ENCODE measurements around the gene RGS3.

Gene RGS3

DNA sequence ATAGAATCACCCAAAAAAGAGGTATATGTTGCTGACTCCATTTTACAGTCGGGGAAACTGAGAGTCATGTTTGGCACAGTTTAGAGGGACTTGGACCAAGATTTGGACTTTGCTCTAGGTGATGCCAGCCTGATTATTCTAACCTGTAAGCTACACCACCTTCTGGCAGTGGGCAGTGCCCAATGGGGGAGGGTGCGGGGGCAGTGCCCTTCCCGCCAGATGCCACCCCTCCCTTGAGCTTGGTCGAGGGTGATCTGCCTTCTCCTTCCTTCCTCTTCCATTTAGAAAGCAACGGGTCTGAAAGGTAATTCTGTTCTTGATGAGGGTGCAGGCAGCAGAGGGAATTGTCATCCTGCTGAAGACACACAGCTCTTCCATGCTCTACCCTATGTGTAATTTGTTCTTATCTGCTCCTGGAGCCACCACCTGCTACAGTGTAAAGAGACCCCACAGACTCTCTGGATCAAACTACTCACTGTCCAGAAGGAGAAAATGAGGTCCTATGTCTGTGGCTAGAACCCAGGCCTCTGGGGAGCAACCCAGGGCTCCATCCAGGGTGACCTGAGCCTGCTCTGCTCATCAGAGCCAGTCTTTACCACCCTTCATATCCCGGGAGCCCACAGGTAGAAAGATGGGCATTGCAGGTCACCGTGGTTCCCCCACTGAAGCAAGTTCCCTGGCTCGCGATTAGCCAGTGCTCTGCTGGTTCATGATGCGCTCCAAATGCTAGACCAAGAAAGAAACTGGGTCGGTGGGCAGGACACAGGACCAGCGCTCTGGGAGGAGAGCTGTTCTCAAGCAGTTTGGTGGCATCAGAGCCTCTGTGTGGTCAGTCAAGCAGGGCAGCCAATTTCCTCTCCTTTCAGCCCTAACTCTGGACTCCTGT, 156.2 kb downstream of the RGS3 start:
- no peak for DNase-seq (ENCODE audit: low spot score)

DNA sequence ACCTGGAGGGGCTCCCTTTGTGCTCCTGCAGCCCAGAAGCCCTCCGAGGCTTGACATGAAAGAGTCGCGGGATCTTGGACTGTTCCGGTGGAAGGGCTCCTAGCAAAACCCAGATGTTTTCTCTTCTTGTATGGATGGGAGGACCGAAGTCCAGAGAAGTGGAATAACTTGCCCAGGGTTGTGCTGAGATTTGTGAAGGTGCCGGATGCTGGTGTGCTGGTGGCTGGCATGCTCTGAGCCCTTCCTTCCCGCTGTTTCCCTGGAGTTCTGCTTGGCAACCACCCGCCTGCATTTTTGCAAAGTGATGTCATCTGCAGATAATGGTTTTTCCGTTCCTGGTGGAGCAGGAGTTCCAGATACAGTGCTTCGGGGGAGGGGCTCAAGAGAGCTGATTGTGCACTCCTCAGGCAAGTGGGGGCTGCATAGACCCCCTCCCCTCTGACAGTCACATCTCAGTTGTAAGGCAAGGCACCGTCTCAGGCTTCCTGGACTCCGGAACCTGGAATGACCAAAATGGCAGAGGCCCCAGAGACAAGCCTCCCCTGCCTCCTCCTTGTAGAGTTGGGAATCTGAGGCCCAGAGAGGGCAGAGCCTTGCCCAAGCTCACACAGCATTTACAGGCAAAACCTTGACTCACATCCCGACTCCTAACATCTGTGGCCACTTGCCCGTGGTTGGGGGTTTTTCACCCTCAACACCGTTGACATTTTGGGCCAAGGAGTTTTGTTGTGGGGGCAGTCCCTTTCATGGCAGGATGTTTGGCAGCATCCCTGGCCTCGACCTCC, 157.0 kb downstream of the RGS3 start:
- DNase-seq (ENCODE audit: low spot score) = no peak

DNA sequence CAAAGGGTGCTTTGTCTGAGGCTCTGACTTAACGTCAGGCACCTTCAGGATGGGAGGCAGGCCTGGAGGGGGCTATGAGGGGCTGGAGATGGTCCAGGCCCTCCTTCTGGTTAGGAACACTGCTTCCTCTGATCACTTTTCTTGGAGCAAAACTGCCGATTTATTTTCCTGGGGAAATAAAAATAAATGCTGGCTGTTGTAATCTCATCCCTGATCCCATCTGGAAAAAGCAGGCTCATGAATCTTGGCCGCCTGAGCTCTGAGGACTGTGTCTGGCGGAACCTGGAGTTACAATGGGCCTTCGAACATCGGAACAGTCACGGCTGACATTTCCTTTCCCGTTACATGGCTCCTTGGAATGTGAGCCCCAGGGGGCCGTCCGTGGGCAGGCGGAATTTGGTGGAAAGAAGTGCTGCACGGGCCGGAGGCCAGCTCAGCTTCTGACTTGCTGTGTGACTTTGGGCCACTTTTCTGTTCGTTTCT, 157.8 kb downstream of the RGS3 start:
- peak; percentile 37 for DNase-seq (ENCODE audit: low spot score)

DNA sequence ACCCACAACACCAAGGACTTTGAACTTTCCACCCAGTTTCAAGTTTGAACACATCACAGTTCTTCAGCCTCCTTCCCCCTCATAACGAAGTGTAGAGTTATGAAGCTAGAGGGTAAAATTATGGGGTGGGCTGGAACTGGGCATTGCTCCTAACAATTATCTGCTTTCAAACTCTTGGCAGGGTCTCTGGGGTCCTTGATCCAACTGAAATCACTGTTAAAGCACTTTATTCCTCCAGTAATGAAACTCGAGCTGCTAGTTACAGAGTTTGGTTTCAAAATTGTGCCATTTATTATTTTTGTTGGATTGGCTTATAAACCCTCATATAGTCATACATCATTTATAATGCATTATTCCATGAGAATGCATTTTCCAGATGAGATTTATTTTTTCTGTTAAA, 158.5 kb downstream of the RGS3 start:
- no peak for DNase-seq (ENCODE audit: low spot score)

DNA sequence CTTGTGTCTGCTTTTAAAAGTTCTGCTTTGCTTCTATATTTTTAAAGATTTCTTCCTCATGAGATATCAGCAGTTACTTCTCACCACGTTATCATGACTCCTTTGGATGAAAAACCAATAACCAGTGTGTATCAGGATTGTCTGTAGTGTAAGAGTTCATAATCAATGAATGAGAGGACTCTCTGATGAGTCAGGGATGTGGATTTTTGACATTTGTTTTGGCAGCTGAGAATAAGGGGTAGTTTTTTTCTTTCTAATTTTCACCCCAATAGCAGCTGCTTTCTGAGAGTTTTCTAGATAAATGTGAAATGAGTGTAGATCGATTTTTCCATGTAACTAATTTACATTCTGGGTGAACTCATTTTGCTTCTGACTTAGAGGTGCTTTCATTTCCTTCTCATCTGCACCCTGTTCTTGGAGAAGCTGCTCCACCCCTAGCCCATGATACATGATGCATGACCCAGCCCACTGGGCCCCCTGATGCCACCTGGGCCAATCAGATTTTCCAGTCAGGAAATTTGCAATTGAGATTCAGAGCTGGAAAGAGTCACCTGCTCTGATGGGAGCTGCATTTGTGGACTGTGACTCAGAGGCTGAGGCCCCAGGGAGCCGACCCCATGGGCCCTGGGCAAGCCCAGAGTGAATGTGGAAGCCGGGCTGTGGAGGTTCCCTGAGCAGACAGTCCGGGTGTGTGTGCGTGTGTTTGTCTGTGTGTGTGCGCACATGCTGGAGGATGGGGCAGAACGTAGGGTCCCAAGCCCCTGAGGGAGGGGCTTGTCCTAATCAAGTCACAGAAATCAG, 159.3 kb downstream of the RGS3 start:
- no peak for DNase-seq (ENCODE audit: low spot score)

DNA sequence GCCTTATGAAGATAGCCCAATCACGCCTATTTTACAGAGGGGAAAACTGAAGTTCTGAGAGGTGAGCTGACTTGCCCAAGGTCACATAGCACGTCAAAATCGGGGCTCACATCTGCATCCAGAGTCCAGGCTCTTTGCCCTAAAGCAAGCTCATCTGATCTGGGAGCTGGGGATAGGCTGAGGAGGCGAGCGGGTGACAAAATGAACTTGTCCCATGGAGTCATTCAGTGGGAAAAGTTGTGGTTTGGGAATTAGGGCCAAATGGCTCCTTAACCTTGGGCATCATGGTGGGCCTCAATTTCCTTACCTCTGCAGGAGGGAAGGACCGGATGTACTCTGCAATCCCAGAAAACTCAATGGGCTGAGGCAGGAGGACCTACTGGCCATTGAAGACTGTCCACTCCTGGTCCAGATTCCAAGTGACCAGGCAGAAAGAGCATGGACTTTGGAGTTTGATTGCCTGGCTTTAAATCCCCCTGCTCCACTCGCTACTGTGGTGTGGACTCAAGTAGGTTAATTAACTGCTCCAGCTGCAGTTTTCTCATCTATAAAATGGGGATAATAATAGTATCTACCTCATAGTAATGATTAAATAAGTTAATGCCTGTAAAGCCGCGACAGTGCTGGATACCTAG, 160.4 kb downstream of the RGS3 start:
- no peak for DNase-seq (ENCODE audit: low spot score)

DNA sequence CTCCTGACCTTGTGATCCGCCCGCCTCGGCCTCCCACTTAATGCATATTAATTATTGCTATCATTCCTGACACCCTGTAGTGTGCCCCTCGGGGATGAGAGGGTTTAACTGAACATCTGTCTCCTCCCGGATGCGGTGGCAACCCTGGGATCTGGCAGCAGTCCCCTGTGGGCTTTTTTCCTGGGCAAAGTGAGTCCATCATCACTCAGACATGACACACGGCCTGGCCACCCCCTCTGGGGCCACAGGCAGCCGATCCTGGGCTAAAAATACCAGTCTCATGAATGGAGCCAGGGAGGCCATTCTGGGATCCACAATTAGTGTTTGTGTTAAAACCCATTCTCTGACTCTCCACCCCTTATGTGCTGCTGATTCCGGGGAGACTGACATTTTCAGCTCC, 161.2 kb downstream of the RGS3 start:
- no peak for DNase-seq (ENCODE audit: low spot score)

DNA sequence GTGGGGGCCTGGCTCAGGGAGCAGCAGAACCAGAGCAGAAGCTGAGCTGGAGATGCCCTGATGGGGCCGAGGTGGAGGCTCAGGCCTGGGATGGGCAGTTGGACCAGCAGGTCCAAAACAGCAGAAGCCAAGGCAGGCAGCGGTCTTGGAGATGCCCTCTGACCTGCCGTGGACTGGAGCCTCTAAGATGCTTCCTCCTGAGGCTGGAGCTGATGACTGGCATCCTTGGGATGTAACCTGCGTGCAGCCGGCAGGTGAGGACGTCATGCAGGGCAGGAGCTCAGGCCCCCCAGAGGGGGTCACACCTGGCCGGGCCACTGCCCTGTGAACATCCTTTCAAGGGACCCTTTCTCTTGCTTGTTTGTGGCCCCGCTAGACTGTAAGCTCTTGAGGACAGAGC, 162.0 kb downstream of the RGS3 start:
- DNase-seq (ENCODE audit: low spot score) = no peak

DNA sequence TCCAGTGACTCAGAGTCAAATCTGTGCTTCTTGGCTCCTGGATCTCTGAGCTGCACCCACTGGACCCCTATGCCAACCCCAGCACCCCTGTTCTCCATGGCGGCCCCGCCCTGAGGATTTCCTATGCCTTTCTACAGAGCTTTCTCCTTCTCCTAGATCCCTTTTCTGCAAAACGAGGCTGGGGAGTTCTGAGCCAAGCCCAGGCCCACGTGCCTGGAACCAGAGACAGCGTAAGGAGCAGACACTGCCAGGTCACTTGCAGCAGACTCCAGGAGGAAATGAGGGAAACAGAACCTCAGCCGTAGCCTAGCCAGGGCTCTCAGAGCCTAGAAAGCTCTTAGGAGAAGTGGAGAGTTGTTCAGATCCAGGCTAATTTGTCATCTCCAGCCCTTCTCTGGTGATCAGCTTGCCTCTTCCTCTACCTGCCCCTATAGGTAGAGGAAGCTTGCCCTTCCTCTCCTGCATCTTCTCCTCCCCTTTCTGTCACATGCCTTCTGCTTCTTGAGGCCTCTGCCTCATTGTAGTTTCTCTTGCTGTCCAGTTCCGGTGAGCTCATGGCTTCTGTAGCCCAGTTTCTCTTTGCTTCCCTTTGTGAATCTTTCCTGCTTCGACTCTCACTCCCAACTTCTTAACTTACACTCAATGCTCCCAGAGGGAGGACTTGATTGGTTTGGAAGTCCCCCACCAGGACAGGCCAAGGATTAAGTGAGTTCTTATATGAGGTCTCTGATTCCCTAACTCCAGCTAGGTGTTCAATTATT, 163.4 kb downstream of the RGS3 start:
- no peak for DNase-seq (ENCODE audit: low spot score)

DNA sequence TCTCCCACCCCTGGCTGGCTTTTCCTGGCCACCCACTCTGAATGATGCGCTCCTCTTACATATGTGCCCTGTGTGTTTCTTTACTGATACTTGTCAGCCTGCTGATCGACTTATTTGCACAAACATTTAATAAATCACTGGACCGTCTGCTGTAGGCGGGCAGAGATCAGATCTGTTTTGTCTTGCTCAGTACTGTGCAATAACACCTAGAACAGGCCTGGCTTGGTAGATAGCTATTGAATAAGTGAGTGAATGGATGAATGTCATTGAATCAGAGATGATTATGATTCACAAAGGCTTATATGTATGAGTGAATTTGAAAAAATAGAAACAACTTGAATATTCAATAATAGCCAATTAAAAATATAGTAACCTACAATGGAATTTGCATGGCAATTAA, 165.1 kb downstream of the RGS3 start:
- no peak for DNase-seq (ENCODE audit: low spot score)

DNA sequence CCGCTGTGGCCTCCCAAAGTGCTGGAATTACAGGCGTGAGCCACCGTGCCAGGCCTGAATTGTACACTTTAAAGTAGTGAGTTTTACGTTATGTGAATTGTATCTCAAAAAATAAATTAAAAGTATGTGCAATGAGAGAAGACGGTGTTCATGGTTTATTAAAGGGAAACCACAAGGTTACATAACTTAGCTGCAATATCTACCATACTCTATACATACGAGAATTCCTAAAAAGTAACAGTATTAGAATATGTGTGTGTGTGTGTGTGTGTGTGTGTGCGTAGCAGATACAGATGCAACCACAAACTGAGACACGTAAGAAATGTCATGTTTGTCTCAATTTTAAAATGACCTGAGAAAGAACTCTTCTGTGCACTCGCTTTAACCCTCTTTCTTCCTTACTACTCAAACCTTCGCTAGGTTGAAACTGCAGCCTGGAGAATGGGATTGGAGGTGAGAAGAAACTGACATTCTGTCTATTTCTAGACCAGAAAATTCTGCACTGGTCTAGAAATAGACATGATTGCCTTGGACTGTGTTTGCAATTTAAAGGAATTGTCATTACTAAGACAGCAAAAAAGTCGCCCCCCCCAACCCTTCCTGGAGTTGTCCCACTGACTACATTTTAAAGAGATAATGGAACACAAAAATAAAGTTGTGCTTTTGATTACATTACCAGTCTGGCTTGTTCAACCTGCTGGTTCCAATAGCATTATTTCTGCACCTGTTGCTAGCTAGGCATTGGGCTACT, 167.0 kb downstream of the RGS3 start:
- DNase-seq (ENCODE audit: low spot score) = no peak

DNA sequence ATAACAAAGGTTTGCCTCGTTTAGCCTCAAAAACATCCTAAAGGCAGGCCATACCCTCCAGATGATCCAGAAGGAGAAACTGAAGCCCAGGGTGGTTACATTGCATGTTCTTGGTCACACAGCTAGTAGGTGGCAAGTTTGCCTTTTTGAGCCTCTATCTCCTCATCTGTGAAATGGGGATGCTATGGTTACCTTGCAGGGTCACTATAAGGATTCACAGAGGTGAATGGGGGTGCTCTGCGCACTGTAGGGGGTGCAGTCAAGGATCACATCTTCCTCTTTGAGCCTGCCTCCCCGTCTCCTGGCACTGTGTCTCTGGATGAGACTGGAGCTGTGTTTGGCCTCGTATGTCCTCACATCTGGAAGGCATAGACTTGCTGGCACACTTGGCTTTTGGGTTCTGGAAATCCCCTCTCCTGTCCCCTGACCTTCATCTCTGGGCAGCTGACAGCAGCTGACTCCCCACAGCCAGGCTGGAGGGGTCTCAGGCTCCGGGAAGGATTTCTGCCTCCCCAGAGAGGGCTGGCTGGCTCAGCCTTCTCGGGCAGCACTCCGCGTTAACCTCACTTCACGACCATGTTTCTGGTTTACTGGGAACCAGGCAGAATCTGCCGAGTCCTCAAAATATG, 167.7 kb downstream of the RGS3 start:
- DNase-seq (ENCODE audit: low spot score) = no peak

DNA sequence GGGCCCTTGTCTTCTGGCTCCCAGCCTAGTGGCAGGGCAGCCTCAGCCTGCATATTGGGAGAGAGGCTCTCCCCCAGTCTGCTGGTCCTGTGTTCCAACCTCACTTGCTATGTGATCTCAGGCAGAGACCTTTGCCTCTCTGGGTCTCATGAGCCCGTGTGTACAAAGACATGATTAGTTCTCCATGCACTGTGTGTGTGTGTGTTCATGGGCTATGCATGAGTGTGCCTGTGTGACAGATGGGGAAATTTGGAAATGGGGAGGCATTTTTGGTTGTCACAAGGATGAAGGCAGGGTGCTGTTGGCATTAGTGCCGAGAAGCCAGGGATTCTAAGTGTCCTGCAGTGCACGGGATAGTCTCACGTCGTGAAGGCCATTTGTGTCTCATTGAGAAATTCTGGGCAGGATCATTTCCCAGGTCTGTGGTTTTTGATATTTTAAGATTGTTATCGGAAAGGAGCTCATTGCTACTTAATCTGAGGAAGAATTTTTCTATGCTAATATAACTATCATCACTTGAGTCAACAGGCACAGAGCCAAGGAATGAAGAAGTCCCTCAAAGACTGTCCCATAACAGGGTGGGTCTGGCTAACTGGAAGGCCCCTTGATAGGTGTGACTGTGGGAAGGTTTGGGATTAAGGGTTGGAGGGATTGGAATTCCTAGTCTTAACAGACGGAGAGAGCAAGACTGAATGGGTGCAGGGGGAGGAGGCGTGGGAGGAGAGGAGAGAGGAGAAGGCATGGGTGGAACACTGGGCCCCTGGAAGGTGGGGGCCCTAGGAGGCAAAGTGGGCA, 168.5 kb downstream of the RGS3 start:
- DNase-seq (ENCODE audit: low spot score) = no peak

DNA sequence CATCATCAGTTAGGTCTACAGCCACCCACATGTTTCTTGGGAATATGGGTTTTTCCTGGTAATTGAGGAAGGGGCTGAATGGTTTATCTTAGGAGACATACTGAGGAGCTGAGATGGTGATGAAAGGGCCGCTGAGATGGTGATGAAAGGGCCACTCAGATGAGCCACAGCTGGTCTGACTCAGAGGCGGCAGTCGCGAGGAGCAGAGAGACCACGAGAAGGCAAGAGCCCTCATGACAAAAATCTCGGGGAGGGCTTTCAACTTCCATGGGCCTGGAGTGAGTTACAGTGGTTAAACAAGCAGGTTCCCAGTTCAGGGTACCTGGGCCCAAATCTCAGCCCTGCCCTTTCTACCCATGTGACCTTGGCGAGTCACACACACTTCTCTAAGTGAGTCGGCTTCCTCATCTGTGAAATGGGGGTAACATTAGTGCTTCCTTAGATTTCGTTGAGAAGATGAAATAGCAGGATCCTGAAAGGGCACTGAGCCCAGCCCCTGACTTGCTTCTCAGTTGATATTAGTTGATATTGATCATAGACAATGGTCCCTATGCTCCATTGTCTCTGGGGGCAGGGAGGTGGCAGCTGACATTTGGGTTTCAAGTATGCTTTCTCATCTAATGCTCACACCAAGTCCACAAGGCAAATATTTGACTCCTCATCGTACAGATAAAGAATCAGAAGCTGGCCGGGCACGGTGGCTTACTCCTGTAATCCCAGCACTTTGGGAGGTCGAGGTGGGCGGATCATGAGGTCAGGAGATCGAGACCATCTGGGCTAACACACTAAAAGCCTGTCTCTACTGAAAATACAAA, 169.5 kb downstream of the RGS3 start:
- DNase-seq (ENCODE audit: low spot score) = no peak

DNA sequence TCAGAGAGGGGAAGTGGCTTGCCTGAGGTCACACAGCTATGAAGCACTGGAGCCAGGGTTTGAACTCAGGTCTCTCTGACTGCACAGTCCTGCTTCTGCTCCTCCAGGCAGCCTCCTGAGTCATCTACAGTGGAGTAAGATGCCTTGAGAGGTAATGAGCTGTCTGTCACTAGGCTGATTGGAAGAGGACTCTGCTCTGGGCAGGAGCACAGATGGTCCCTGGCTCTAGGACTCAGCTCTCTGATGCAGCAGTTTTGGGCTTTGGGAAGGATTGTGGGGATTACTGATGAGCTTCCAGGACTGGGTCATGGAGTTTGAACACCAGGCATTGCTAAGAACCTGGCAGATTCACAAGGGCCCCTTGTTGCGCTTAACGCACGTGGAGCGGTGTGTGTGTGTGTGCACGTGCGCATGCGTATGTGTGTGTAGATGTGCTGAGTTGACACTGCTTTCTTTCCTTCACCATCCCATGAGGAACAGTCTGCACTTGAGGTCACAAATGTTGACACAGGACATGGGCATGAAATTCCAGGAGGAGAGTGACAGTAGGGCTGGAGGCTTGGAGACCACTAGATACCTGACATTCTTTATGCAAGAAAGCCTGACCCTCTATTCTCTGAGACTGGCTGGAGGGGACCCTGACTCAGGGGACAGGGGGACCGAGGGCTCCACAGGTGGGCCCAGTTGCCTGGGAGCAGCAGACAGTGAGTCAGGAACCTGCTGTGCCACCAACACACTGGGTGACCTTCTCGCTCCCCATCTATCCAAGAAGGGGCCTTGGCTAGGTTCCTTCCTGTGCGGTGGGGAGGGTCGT, 170.5 kb downstream of the RGS3 start:
- no peak for DNase-seq (ENCODE audit: low spot score)

DNA sequence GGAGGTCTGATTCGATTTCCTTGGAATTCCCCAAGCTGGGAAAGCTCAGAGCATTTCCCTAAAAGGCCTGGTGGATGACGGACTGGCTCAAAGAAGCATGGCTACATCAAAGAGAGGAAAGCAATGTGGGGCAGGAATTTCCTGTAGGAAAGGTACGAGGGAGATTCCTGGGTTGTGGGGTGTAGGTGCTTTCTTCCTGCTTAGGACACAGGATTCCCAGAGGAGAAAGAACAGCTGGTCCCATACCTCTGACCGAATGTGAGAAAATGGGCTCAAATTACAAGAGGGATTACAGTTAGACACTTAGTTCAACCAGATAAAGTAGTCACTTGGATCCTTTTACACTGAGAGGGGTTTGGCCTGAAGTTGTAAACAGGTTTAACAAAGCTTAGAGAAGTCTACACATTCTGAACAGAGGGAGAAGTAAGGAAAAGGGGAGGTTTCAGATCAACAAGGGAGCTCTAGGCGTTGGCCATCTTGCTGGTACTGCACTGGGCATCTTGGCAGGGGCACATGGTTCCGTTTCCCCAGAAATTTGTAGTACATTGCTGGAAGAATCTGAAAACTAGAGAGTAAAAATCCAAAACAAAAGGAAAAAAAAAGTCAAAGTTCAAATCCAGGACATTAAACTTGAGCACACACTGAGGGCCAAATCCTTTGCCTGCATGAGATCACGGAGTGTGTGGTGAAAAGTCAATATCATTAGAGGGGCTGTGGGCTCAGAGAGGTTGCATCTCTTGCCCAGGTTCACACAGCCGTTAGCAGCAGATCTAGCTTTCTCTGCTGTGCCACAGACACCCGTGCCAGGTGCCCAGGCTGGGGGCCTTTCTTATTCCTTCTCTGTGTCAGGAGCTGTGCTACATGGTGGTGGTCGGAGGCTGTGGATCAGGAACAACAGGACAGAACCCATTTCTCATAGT, 171.3 kb downstream of the RGS3 start:
- no peak for DNase-seq (ENCODE audit: low spot score)

Data from pons (tissue), 1 donor.